Measurements from ENCODE around the gene ACADS. TPM values are rescaled to one million over a fixed set of nuclear protein-coding genes. Genes with fewer than 3 reads are reported as not detected.

The ACADS gene
- total RNA-seq, 1 experiment from 2014 or later = 2.1 TPM

DNA sequence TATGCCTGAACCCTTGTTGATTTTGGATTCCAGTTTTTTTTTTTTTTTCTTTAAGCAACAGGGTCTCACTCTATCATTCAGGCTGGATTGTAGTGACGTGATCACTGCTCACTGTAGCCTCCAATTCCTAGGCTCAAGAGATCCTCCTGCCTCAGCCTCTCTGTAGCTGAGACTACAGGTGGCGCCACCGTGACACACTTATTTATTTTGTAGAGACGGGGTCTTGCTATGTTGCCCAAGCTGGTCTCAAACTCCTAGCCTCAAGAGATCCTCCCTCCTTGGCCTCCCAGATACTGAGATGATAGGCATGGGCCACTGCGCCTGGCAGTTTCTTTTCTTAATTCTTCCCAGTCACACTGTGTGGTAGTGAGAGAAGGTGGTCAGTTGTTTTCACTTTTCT, 25.2 kb downstream of the ACADS start:
- Mint-ChIP-seq H3K36me3 (ENCODE audit: insufficient read depth, unreplicated experiment) (no peaks in the 10 kb centered on the region), H3K9me3 (ENCODE audit: unreplicated experiment) (no peaks in the 10 kb centered on the region), H3K4me3 (ENCODE audit: unreplicated experiment) (no peak overlapping the region), H3K4me1 (ENCODE audit: insufficient read depth, unreplicated experiment) (no peaks in the 10 kb centered on the region), H3K27ac (ENCODE audit: low read depth, unreplicated experiment) (no peak overlapping the region), H3K27me3 (ENCODE audit: insufficient read depth, unreplicated experiment) (no peaks in the 10 kb centered on the region)
- ChIA-PET POLR2A (interaction anchor here (0.6 to 0.8 kb wide), 2 partner anchors 14 to 324 kb away, joined by 3 read pairs; no protein-coding TSS in a partner anchor), CTCF (interaction anchor here (0.6 to 0.7 kb wide), 3 partner anchors 11 to 693 kb away, joined by 3 to 5 read pairs (median 3); no protein-coding TSS in a partner anchor)
- no peak for DNase-seq (ENCODE audit: unreplicated experiment)
- no TSS peak for BruUV-seq (replicated peaks)
- TF ChIP-seq, protein P1, sequence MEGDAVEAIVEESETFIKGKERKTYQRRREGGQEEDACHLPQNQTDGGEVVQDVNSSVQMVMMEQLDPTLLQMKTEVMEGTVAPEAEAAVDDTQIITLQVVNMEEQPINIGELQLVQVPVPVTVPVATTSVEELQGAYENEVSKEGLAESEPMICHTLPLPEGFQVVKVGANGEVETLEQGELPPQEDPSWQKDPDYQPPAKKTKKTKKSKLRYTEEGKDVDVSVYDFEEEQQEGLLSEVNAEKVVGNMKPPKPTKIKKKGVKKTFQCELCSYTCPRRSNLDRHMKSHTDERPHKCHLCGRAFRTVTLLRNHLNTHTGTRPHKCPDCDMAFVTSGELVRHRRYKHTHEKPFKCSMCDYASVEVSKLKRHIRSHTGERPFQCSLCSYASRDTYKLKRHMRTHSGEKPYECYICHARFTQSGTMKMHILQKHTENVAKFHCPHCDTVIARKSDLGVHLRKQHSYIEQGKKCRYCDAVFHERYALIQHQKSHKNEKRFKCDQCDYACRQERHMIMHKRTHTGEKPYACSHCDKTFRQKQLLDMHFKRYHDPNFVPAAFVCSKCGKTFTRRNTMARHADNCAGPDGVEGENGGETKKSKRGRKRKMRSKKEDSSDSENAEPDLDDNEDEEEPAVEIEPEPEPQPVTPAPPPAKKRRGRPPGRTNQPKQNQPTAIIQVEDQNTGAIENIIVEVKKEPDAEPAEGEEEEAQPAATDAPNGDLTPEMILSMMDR (IDR thresholded peaks at IDR 0.05; ENCODE audit: unreplicated experiment) = no peak
- intact Hi-C loops (cut with micrococcal nuclease) = no loop called here

DNA sequence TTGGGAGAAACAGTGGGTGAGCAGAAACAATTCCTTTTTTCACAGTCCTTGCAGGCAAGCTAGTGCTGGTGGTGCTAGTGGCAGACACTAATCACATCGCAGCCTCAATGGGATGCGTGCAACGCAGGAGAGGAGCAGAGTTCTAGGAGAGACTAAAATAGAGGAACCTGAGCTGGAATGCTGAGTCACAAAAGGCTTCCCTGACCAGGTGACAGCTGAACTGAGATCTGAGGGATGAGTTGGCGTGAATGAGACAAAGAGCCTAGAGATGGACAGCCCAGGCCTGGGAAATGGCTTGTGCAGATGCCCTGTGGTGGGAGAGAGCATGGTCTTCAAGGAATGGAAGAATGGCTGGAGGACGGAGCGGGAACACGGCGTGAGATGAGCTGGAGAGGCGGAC, 25.8 kb downstream of the ACADS start:
- POLR2A ChIA-PET = interaction anchor here (0.6 to 0.8 kb wide), 2 partner anchors 13 to 323 kb away, joined by 3 read pairs; no protein-coding TSS in a partner anchor
- H3K4me1 Mint-ChIP-seq (ENCODE audit: insufficient read depth, unreplicated experiment) = no peaks in the 10 kb centered on the region
- BruUV-seq (replicated peaks) = no TSS peak

DNA sequence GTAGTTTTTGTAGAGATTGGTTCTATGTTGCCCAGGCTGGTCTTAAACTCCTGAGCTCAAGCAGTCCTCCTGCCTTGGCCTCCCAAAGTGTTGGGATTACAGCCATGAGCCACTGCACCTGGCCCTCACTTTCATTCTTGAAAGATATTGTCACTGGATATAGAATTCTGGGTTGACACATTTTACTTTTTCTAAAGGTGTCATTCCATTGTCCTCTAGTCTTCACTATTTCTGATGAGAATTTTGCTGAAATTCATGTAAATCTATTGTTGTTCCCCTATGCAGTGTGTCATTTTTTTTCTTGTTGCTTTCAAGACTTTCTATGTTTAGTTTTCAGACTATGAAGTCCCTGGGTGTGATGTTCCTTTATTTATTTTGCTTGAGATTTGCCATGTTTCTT, 29.2 kb downstream of the ACADS start:
- CTCF ChIA-PET = no interaction called here
- no peak overlapping the region for H3K4me3 Mint-ChIP-seq (ENCODE audit: unreplicated experiment)
- TF ChIP-seq, protein P1 (IDR thresholded peaks at IDR 0.05; ENCODE audit: unreplicated experiment) = no peak
- no peaks in the 10 kb centered on the region for H3K9me3 Mint-ChIP-seq (ENCODE audit: unreplicated experiment)
- H3K27ac Mint-ChIP-seq (ENCODE audit: low read depth, unreplicated experiment) = no peak overlapping the region
- no TSS peak for BruUV-seq (replicated peaks)
- POLR2A ChIA-PET = interaction anchor here (1.2 kb wide), 1 partner anchor 12 kb away, joined by 4 read pairs; no protein-coding TSS in a partner anchor
- H3K27me3 Mint-ChIP-seq (ENCODE audit: insufficient read depth, unreplicated experiment) = no peaks in the 10 kb centered on the region
- intact Hi-C loops (cut with micrococcal nuclease) = no loop called here
- H3K4me1 Mint-ChIP-seq (ENCODE audit: insufficient read depth, unreplicated experiment) = no peaks in the 10 kb centered on the region
- DNase-seq (ENCODE audit: unreplicated experiment) = no peak
- no peaks in the 10 kb centered on the region for H3K36me3 Mint-ChIP-seq (ENCODE audit: insufficient read depth, unreplicated experiment)

More for the DNA sequence above, 25.8 kb downstream of the ACADS start:
- no peak for DNase-seq (ENCODE audit: unreplicated experiment)
- CTCF ChIA-PET = interaction anchor here (0.6 kb wide), 1 partner anchor 12 kb away, joined by 3 read pairs; no protein-coding TSS in a partner anchor
- no peak overlapping the region for H3K27ac Mint-ChIP-seq (ENCODE audit: low read depth, unreplicated experiment)
- no peaks in the 10 kb centered on the region for H3K9me3 Mint-ChIP-seq (ENCODE audit: unreplicated experiment)
- H3K4me3 Mint-ChIP-seq (ENCODE audit: unreplicated experiment) = no peak overlapping the region
- H3K36me3 Mint-ChIP-seq (ENCODE audit: insufficient read depth, unreplicated experiment) = no peaks in the 10 kb centered on the region
- intact Hi-C loops (cut with micrococcal nuclease) = no loop called here
- TF ChIP-seq, protein P1 (IDR thresholded peaks at IDR 0.05; ENCODE audit: unreplicated experiment) = no peak
- no peaks in the 10 kb centered on the region for H3K27me3 Mint-ChIP-seq (ENCODE audit: insufficient read depth, unreplicated experiment)

DNA sequence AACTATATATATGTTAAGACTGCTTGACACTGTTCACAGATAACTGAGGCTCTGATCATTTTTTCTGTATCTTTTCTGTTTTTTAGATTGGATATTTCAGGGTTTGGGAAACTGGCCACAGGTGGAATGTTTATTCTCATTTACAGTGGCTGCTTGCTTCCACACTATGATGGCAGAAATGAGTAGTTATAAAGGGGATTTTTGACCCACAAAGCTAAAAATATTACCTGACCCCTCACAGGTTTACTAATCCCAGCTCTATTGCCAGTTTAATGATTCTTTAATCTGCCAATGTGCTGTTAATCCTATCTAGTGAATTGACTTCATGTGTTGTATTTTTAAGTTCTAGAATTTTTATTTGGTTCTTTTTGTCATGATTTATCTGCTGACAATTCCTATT, 29.6 kb downstream of the ACADS start:
- Mint-ChIP-seq H3K27ac (ENCODE audit: low read depth, unreplicated experiment) (no peak overlapping the region), H3K9me3 (ENCODE audit: unreplicated experiment) (no peaks in the 10 kb centered on the region), H3K36me3 (ENCODE audit: insufficient read depth, unreplicated experiment) (no peaks in the 10 kb centered on the region), H3K27me3 (ENCODE audit: insufficient read depth, unreplicated experiment) (no peaks in the 10 kb centered on the region), H3K4me3 (ENCODE audit: unreplicated experiment) (no peak overlapping the region), H3K4me1 (ENCODE audit: insufficient read depth, unreplicated experiment) (no peaks in the 10 kb centered on the region)
- intact Hi-C loops (cut with micrococcal nuclease) = no loop called here
- DNase-seq (ENCODE audit: unreplicated experiment) = no peak
- TF ChIP-seq, protein P1 (IDR thresholded peaks at IDR 0.05; ENCODE audit: unreplicated experiment) = no peak
- BruUV-seq (replicated peaks) = no TSS peak
- ChIA-PET POLR2A (interaction anchor here (1.2 kb wide), 1 partner anchor 12 kb away, joined by 4 read pairs; no protein-coding TSS in a partner anchor), CTCF (interaction anchor here (0.8 kb wide), 1 partner anchor 241 kb away, joined by 4 read pairs; no protein-coding TSS in a partner anchor)

Measured in MCF 10A (cell line).